Skeletal muscle cell (primary cell): Measurements from ENCODE around the gene TMEM135.
"Not testable (repeated sequence)": the region's sequence is repeated elsewhere in the genome, so short reads cannot be mapped to it uniquely, and the experiment has no call there.

Experiments
- DNase-seq: peaks from one replicate; pipeline ENCODE4 v3.0.0-alpha.2; 2010; ENCODE audit warnings: low read depth
- H3K4me3 ChIP-seq: 2 replicates; pipeline ENCODE4 v1.5.1; 2011; ENCODE audit warnings: low read depth, mild to moderate bottlenecking, control low read depth, low read length, moderate library complexity

Gene TMEM135

DNA sequence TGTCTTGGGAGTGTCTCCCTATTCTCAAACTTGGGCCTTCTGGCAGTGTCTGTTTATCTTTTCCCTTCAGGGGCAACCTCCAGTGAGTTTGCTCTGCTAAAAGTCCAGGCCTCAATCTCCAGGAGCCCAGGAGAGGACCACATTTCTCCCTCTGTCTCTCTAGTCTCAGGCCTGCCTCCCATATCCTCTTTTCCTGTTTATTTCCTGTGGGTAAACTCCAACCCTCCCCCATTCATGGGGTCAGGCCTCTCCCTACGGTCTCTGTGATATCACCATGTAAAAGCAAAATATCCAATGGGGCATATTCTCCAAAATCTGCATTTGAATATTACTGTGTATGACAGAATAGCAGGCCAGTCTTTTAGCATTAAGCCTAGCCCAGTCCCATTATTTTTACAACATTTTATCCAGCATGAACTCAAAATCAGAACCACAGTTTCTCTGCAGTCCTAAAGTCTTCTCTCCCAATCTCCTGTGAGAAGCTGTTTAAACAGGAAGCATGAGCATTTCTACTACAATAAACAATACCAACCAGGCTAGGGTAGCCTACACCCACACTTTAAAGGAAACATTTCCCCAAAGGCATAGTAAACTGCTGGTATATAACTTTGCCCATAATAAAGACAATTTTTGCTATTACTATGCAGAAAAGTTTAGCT lies 18.0 kb upstream of the TMEM135 start:
- H3K4me3 ChIP-seq: no peak overlapping the region
- no peak for DNase-seq

DNA sequence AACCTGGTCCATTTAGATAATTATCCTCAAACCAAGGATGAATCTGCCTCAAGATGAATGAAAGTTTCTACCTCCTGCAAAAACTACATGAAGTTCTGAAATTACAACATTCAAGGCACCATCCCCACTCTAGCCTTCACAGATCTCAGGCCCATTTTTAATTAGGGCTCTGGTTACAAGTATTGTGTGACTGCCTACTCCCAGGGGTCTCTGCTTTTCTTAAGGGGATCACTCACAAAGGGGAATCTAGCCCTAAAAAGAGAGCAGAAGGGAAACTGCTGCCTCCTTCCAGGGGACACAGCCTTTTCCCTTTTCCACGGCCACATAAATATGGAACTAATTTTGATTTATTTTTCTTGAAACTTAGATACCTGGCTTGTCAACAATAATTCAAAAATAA lies 17.4 kb upstream of the TMEM135 start:
- no peak overlapping the region for H3K4me3 ChIP-seq
- no peak for DNase-seq

DNA sequence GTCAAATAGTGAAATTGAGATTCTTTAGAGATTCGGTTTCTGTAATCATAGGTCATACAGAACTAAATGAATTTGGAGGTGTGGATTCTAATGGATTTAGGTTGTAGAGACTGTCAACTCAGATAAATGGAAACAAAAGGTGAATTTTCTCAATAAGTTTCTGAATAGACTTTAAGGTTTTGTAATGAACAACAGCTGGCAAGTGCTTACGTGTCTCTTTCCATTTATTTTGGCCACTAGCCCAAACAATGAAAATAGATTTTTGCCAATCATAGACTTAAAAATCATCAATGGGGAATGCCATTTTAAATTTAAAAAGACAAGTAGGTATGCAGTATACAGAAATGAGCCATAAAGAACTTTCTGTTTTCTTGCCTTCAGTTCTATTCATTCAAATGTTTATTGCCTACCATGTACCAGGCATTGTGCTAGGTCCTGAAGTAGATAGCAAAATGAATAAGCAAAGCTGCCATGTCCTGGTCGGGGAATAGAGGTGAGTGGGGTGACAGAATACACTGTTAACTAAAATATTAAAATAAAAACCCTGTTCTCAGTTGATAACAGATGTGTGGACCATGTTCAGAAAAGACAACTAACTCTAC lies 16.9 kb upstream of the TMEM135 start:
- DNase-seq: no peak
- no peak overlapping the region for H3K4me3 ChIP-seq

DNA sequence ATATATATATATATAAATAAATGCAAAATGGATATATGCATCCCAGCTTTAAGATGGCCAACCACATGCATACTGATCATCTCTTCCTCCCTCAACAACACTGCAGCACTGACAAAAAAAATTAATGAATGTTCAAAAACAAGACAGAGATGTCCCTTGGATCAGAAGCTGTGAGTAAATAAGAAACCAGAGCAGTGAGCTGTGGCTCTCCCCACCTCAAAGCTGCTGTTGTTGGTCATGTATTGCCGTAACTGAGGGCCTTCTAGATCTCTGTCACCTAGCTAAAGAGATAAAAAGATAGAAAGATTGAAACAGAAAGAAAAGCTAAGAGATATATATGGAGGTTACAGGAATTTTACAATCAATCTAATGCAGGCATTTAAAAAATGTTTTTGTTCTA lies 15.5 kb upstream of the TMEM135 start:
- H3K4me3 ChIP-seq: no peak overlapping the region

DNA sequence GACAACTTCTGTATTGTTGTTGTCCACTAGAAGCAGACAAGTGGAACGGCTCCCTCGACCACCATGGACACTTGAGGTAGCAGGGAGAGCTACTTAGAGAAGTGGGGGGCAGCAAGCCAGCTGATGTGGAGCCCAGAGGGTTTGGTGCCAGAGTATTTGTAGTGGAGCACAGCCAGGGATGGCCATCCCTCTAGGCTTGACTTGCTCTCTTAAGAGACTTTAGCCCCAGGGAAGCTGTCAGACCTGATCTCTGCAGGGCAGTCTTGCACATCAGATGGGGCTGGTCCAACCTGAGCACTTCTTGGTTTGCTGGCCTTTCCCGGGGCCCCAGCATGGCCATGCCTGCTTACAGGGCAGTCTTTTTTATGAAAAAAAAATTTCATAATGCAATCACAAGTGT lies 15.0 kb upstream of the TMEM135 start:
- no peak overlapping the region for H3K4me3 ChIP-seq
- no peak for DNase-seq

More for the DNA sequence above, 15.5 kb upstream of the TMEM135 start:
- no peak for DNase-seq

DNA sequence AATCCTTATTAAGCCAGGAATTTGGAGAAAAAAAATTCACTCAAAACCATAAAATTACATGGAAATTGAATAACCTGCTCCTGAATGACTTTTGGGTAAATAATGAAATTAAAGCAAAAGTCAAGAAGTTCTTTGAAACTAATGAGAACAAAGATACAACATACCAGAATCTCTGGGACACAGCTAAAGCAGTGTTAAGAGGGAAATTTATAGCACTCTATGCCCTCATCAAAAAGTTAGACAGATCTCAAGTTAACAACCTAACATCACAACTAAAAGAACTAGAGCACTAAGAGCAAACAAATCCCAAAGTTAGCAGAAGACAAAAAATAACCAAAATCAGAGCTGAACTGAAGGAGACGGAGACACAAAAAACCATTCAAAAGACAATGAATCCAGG lies 11.3 kb upstream of the TMEM135 start:
- not testable (repeated sequence) for DNase-seq, H3K4me3 ChIP-seq

DNA sequence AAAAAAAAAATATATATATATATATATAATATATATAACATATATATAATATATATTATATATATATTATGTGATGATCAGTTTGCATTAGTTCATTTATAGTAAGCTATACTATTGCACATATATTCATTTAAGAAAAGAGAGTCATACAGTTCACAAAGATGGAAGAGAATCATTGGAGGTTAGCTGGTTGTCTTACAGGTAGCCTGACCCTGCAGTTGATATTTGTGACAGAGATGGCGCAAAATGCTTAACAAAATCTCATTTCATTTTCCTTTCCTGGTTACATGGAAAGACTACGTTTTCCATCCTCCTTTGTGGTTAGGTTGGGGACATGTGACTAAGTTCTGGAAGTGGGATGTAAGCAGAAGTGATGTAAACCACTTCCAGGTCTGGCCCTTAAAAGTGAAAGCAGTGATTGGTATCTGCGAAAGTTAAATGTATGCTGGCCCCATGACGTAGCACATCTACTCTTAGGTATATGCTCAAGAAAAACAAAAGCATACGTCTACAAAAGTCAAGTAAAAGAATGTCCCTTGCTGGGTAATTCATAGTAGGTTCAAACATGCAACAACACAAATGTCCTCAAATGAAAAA lies 7.2 kb upstream of the TMEM135 start:
- H3K4me3 ChIP-seq: no peak overlapping the region
- no peak for DNase-seq

DNA sequence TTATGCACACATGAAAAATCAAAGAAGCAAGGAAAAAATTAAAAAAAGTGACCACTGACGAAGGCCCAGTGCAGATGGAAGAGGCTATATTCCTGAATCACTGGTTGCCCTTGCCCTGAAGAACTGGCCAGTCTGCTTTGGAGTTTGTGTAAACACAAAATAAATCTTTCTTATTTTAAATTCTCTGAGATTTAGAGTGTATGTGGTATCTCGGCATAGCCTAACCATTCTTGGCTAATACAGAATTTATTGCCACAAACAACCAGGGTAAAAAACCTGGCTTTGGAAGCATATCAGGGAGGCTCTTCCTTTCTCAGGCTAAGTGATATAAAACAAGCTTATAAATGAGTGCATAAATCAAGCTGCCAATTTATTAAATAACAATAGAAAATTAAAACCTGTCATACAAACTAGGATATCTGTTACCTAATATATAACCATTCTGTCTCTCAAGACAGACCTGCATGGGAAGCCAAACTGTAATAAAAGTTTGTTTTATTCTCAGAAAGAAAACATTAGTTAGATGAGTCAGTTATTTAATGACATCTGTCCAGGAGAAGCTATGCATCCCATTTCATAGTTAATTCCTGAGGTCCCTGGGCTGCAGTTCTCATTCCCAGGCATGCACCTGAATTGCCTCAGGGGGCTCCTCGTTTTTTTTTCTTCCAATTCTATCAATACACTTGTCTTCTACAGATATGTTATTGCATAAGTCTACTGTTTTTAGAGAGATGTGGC lies 6.1 kb upstream of the TMEM135 start:
- no peak overlapping the region for H3K4me3 ChIP-seq
- DNase-seq: no peak

DNA sequence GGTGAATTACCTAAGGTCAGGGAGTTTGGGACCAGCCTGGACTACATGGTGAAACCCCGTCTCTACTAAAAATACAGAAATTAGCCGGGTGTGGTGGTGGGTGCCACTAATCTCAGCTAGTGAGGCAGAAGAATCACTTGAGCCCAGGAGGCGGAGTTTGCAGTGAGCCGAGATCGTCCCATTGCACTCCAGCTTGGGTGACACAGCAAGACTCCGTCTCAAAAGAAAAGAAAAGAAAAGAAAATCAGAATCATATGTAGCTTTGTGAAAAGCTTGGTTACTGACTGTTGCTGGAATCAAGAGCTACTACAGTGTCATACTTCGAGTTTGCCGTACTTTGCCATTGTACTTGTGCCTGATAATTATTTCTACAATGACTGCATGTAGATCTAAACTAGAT lies 4.2 kb upstream of the TMEM135 start:
- no peak overlapping the region for H3K4me3 ChIP-seq
- DNase-seq: no peak

DNA sequence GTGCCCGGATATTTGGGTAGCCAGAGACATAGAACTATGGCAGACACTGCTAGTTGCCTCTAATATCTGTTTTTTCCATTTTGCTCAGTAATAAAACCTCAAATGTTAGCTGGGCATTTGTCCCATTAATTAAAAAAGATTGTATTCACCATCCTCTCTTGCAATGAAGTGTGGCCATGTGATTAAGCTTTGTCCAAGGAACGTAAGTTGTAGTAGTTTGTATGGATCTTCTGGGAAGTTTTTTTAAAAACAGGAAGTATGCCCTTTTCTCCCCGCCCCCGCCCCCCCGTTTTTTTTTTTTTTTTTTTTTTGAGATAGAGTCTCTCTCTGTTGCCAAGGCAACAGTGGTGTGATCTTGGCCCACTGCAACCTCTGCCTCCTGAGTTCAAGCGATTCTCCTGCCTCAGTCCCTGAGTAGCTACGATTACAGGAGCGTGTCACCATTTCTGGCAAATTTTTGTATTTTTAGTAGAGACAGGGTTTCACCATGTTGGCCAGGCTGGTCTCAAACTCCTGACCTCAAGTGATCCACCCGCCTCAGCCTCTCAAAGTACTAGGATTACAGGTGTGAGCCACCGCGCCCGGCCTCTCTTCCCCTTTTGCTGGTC lies 1.7 kb upstream of the TMEM135 start:
- DNase-seq: no peak
- no peak overlapping the region for H3K4me3 ChIP-seq

DNA sequence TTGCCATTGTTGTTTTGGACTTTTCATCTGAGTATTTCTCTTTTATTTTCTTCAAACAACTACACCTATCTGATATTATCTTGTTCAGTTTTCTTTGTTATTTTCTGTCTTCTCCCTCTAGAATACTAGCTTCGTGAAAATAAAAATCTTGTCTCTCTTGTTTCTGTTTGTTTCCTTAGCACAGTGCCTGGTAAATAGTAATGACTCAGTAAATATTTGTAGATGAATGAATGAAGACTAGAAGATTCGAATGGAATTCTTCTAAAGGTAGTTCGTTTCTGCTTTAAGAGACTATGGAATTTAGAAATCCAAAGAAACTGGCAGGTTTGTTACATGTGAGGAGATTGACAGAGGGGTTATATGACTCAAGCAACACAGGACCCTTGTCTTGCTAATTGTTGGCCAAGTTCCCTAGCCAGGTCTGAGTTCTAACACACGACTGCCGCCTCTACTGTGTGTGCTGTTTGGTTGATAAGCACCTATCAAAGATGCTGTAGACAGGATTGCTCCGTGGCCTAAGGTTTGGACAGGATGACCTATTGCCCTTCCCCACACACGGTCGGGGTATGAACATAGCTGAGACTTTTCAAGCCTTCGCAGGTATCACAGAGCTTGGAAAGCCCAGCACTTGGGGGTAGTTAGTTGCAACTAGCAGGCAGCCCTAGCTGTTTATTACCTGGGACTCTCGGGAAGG lies 831 bp upstream of the TMEM135 start:
- DNase-seq: no peak
- H3K4me3 ChIP-seq: peak overlapping the region; percentile 93

DNA sequence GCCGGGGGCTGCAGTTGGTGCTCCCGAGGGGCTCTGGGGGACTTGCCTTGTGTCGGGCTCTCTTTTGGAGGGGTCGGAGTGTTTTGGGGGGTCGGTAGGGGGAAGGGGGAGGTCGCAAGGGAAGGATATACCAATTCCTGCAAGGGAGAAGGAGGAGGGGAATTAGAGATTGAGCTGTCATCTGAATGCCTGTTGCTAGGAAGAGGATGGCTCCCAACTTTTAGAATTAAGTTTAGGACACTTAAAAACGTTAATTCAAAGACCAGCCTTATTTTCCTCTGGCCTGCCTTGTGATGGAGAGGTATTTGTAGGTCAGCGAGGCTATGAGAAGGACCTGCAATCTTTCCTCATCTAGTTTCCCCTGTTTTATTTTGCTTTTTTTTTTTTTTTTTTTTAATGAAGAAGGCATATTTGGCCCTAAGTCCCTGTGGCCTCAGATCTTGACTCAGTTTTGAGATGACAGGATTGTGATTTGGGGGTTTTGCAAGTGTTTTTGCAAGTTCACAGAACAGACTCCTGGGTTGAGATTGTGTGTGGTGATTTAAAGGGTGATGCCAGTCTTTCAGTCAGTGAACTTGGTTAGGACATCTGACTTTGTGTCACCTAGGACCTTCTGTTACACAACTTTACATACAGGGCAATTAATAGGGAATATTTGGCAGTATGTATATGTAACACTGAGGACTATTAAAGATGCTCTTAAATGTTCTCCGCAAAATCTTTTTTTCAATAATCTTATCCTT lies 672 bp downstream of the TMEM135 start:
- H3K4me3 ChIP-seq: peak overlapping the region; percentile 93
- no peak for DNase-seq

DNA sequence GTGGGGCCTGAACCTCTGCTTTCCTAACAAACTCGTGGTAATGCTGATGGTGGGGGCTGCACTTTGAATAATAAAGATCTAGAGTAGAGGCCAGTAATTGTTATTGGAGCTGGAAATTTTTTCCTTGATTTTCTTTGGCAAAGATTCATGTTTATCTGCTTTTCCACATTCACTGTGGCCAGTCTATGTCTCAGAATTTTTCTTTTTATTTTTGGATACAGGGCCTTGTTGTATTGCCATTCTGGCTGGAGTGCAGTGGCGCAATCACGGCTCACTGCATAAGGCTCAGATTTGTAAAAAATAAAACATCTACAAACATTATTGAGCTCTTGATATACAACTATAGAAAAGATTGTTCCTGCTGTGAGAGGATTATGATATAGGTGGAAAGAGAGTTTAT lies 1.6 kb downstream of the TMEM135 start:
- H3K4me3 ChIP-seq: peak overlapping the region; percentile 93
- no peak for DNase-seq

DNA sequence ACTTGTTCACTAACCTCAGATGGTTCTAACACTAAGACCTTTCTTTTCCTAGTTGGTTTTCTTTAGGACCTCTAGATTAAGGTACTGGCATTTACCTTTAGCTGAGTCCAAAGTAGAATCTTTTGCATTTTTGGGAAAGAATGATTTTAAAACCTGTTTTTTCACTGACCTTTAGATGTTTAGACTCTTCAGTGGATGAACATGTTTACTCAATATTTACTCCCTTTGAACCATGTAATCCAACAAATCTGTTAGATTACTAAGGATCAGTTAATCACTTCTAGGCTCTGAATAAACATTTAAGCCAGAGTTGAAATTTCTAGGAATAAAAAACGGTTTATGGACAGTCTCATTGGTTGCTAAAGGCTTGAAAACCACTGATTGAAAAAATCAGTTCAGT lies 6.2 kb downstream of the TMEM135 start:
- no peak for DNase-seq
- no peak overlapping the region for H3K4me3 ChIP-seq

DNA sequence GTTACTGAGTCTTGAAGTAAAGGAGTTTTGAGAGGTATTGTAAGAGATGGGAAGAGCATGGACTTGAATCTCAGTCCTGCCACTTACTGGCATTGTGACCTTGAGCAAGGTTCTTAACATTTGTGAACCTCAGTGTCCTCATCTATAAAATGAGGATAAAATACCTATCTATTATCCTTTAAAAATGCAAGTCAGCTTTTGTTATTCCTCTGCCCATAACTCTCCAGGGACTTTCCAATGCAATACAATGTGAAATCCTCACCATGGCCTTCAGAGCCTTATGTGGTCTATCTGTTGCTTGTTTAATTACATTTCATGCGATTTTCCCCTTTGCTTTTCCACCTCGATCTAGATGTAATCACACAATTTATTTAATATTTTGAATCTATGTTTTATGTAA lies 9.1 kb downstream of the TMEM135 start:
- no peak overlapping the region for H3K4me3 ChIP-seq
- no peak for DNase-seq

DNA sequence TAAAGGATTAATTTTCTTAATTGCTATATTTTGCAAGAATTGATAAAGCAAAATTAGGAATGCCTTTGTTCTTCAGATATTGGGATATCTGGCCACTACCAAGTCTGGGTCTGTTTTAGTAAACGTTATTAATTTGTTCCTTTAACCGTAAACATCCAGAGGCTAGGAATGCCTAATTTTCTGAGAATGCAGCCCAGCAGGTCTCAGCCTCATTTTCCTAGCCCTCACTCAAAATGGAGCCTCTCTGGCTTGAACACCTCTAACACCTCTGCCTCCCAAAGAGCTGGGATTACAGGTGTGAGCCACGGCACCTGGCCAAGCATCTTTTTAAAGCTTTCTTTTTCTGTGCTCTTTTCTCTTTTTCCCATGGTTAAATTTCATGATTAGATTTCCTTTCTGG lies 18.4 kb downstream of the TMEM135 start:
- no peak for DNase-seq
- no peak overlapping the region for H3K4me3 ChIP-seq

DNA sequence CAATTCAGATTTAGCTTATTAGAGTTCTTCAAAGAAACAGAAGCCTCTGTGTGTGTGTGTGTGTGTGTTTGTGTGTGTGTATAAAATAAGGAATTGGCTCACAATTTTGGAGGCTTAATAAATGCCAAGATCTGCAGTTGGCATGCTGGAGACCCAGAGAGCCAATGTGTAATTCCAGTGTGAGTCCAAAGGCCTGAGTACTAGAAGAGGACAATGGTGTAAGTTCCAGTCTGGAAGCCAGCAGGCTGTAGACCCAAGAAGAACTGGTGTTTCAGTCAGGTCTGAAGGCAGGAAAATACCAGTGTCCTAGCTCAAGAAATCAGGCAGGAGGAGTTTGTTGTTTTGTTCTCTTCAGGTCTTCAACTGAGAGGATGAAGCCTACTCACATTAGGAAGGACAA lies 20.0 kb downstream of the TMEM135 start:
- DNase-seq: no peak
- no peak overlapping the region for H3K4me3 ChIP-seq

DNA sequence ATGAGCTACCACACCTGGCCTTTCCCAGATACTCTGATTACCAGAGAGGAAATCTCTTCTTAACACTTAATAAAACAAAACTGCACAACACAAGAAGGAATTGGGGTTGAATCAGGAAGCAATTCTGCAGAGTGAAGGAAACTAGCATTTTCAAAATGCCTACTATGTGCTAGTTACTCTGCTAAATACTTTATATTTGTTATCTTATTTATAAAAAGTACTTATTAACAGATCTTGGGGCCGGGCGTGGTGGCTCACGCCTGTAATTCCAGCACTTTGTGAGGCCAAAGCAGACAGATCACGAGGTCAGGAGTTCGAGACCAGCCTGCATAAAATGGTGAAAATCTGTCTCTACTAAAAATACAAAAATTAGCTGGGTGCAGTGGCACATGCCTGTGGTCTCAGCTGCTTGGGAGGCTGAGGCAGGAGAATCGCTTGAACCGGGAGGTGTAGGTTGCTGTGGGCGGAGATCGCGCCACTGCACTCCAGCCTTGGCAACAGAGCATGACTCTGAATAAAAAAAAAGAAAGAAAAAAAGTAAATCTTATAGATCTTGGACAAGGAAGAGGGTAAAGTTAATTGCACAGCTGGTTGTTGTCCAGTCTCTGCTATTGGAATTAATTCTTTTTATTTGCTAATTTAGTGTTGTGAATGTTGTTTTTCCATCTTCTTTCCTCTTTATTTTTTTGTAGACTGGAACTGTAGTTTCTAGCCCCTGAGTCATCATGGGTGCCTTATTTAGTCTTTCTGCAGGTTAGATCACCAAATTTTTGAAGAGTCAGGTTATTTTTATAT lies 22.1 kb downstream of the TMEM135 start:
- no peak for DNase-seq
- no peak overlapping the region for H3K4me3 ChIP-seq
